GM23248 (cell line): Measurements from ENCODE around the gene FAM217A.

Experiments
- EZH2 ChIP-seq: fragments of 200-600 bp; sonication (generic); IDR thresholded peaks from 2 replicates; pipeline ENCODE4 v1.6.1; 2018; ENCODE audit warnings: antibody characterized with exemption, mild to moderate bottlenecking; ENCODE audit not compliant: insufficient read depth, poor library complexity, severe bottlenecking
- EZH2phosphoT487 ChIP-seq: fragments of 200-600 bp; sonication (generic); IDR thresholded peaks from 2 replicates; pipeline ENCODE4 v1.6.1; 2018; ENCODE audit warnings: antibody characterized with exemption, moderate library complexity, mild to moderate bottlenecking, low read depth; ENCODE audit not compliant: insufficient read depth

DNA sequence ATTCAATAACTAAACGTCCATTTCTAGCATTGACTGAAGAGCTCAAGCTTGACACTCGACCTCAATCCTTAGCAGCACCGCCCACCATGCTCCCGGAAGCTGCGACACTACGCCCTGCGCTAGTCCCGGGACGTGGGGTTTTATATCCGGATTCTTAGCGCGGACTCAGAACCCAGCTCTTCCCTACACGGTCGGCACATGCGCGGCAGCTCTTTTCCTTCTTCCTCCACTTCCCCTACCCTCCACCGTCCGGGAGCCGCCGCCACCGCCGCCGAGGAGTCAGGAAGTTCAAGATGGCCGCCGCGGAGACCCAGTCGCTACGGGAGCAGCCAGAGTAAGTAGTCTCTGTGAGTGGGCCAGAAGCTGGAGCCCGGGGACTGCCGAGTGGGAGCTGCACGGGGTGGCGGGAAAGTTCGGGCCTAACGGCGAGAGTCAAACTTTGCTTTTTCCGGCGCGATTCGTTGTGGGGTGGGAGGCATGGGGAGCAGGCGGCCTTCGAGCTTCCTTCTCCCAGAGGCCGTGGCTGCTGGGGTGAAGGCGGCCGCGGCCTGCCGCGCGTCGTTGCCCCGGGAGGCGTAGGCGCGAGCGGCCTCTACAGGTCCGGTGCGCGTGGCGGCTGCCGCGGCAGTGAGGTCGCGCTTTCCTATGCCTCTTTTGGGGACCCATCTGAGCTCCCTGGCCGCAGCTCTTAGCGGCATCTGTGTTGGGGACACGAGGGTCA is 57.6 kb downstream of the FAM217A start:
- TF ChIP-seq EZH2, result no peak
- TF ChIP-seq EZH2phosphoT487, result no peak
